Tibial artery (tissue), 4 donors: ENCODE data around the gene TPRX1.
"Not testable (repeated sequence)": the region's sequence is repeated elsewhere in the genome, so short reads cannot be mapped to it uniquely, and the experiment has no call there.

Source experiments
- DNase-seq, 2 donors: peaks; one replicate each; pipeline ENCODE4 v3.0.0-alpha.2; 2019
- H3K27ac ChIP-seq, 2 donors: fragments of 200-600 bp; sonication (generic) in 1 of 2; 1 replicate in 1 of 2; 2 replicates in 1 of 2; pipeline ENCODE4 v1.5.1; 2018 to 2019; ENCODE audit warnings: mild to moderate bottlenecking in 1 of 2
- H3K27me3 ChIP-seq, 2 donors: fragments of 200-600 bp; sonication (generic) in 1 of 2; one replicate each; pipeline versions ENCODE4 v1.5.1 to v1.6.0; 2016 to 2019
- H3K36me3 ChIP-seq, 3 donors: fragments of 200-600 bp; sonication (generic) in 2 of 3; one replicate each; pipeline ENCODE4 v1.5.1; 2016 to 2019; ENCODE audit warnings: mild to moderate bottlenecking in 2 of 3
- H3K4me1 ChIP-seq, 4 donors: fragments of 200-600 bp; sonication (generic) in 2 of 4; 1 replicate in 3 of 4; 2 replicates in 1 of 4; pipeline ENCODE4 v1.5.1; 2016 to 2019
- H3K4me3 ChIP-seq, 2 donors: fragments of 200-600 bp; sonication (generic) in 1 of 2; 1 replicate in 1 of 2; 2 replicates in 1 of 2; pipeline ENCODE4 v1.5.1; 2018 to 2019; ENCODE audit warnings: mild to moderate bottlenecking in 2 of 2
- H3K9me3 ChIP-seq, 3 donors: fragments of 200-600 bp; sonication (generic) in 1 of 3; one replicate each; pipeline ENCODE4 v1.5.1; 2016 to 2019
- CTCF ChIP-seq, 2 experiments: fragments of 200-600 bp in 1 of 2; fragments of 450-650 bp in 1 of 2; IDR thresholded peaks; one replicate each; pipeline ENCODE4 v1.5.1; 2017 to 2019; ENCODE audit warnings: antibody characterized with exemption in 2 of 2, mild to moderate bottlenecking in 1 of 2, moderate library complexity in 1 of 2
- intact Hi-C: fragments of 100-400 bp; cut with DNase I; formaldehyde crosslinking; loops from one replicate; pipeline ENCODE4 v1.15.0; 2023; ENCODE audit warnings: low total_unique reads

Gene TPRX1

GRCh38 chr19:47820410-47820809 lies 16.1 kb upstream of the TPRX1 start:
- intact Hi-C loops, result no loop called here
- Histone ChIP-seq H3K27ac (no peak overlapping the region), H3K27me3 (peaks cover 0 to 53% of the 10 kb centered on the region in 2 donors), H3K36me3 (no peaks in the 10 kb centered on the region), H3K4me3 (no peak overlapping the region), H3K9me3 (no peaks in the 10 kb centered on the region), H3K4me1 (no peaks in the 10 kb centered on the region)
- DNase-seq, result no peak
- TF ChIP-seq CTCF (IDR thresholded peaks at IDR 0.05), result no peak

DNA sequence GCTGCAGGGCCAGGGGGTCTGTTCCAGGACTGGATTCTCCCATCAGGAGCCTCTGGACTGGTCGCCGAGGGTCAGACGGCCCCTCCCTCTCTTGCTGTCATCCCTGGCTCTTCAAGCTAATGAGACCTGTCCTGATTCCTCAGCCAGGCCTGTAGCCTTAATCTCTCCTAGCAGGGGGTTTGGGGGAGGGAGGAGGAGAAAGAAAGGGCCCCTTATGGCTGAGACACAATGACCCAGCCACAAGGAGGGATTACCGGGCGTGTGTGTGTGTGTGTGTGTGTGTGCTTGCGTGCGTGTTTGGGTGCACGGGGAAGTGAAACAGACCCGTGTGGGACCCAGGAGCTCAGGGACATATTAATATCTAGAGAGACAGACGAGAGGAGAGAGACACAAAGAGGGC lies 15.5 kb upstream of the TPRX1 start:
- H3K4me3 ChIP-seq, result no peak overlapping the region
- H3K27me3 ChIP-seq, result peaks cover 0 to 53% of the 10 kb centered on the region in 2 donors
- TF ChIP-seq CTCF (IDR thresholded peaks at IDR 0.05), result no peak
- H3K36me3 ChIP-seq, result no peaks in the 10 kb centered on the region
- intact Hi-C loops, result no loop called here
- no peak for DNase-seq
- no peaks in the 10 kb centered on the region for H3K9me3 ChIP-seq
- no peak overlapping the region for H3K27ac ChIP-seq
- H3K4me1 ChIP-seq, result no peaks in the 10 kb centered on the region

GRCh38 chr19:47818221-47818620 lies 13.9 kb upstream of the TPRX1 start:
- DNase-seq, H3K9me3 ChIP-seq, intact Hi-C loops, H3K4me3 ChIP-seq, H3K36me3 ChIP-seq, H3K4me1 ChIP-seq, H3K27ac ChIP-seq: not testable (repeated sequence)
- H3K27me3 ChIP-seq, result peaks cover 0 to 42% of the 10 kb centered on the region in 2 donors

DNA sequence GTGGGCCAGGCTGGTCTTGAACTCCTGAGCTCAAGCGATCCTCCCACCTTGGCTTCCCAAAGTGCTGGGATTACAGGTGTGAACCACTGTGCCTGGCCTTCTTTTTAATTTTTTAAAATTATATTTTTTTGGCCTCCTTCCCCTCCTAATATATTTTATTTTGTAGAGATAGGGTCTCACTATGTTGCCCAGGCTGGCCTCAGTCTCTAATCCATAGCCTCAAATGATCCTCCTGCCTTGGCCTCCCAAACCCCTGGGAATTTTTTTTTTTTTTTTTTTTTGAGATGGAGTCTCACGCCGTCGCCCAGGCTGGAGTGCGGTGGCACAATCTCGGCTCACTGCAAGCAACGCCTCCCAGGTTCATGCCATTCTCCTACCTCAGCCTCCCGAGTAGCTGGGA lies 11.9 kb upstream of the TPRX1 start:
- H3K9me3 ChIP-seq, H3K4me3 ChIP-seq, H3K36me3 ChIP-seq, intact Hi-C loops, DNase-seq, H3K4me1 ChIP-seq, H3K27ac ChIP-seq: not testable (repeated sequence)
- peaks cover 0 to 33% of the 10 kb centered on the region in 2 donors for H3K27me3 ChIP-seq

DNA sequence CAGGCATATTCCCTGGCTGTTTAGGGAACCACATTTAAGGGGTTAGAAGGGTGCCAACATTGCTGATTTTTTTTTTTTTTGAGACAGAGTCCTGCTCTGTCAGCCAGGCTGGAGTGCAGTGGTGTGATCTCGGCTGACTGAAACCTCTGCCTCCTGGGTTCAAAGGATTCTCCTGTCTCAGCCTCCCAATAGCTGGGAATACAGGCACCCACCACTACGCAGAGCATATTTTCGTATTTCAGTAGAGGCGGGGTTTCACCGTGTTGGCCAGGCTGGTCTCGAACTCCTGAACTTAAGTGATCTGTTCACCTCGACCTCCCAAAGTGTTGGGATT lies 9.6 kb upstream of the TPRX1 start:
- H3K27me3 ChIP-seq, result peaks cover 0 to 14% of the 10 kb centered on the region in 2 donors
- H3K4me3 ChIP-seq, result no peak overlapping the region
- no peaks in the 10 kb centered on the region for H3K4me1 ChIP-seq
- TF ChIP-seq CTCF (IDR thresholded peaks at IDR 0.05), result no peak
- DNase-seq, result no peak
- no peaks in the 10 kb centered on the region for H3K9me3 ChIP-seq
- intact Hi-C loops, result no loop called here
- H3K27ac ChIP-seq, result no peak overlapping the region
- H3K36me3 ChIP-seq, result no peaks in the 10 kb centered on the region

- peak; percentile 45 to 59 for TF ChIP-seq CTCF (IDR thresholded peaks at IDR 0.05)
- Histone ChIP-seq H3K9me3 (no peaks in the 10 kb centered on the region), H3K4me1 (no peaks in the 10 kb centered on the region), H3K4me3 (no peak overlapping the region), H3K36me3 (no peaks in the 10 kb centered on the region), H3K27me3 (peaks cover 0 to 8% of the 10 kb centered on the region in 2 donors), H3K27ac (no peak overlapping the region)
- DNase-seq, result peak in 1 of 2 donors; percentile 60
- intact Hi-C loops, result no loop called here
Measured at GRCh38 chr19:47813304-47813994, 9.1 kb upstream of the TPRX1 start.

GRCh38 chr19:47806435-47806834 lies 2.1 kb upstream of the TPRX1 start:
- H3K4me3 ChIP-seq, result no peak overlapping the region
- intact Hi-C loops, result no loop called here
- no peaks in the 10 kb centered on the region for H3K36me3 ChIP-seq
- H3K27ac ChIP-seq, result no peak overlapping the region
- no peaks in the 10 kb centered on the region for H3K4me1 ChIP-seq
- no peaks in the 10 kb centered on the region for H3K27me3 ChIP-seq
- TF ChIP-seq CTCF (IDR thresholded peaks at IDR 0.05), result no peak
- no peak for DNase-seq
- H3K9me3 ChIP-seq, result no peaks in the 10 kb centered on the region
